ENCODE measurements around the gene PTGR2.
"Not testable (repeated sequence)": the region's sequence is repeated elsewhere in the genome, so short reads cannot be mapped to it uniquely, and the experiment has no call there.

PTGR2 gene

GRCh38 chr14:73851567-73852382 lies at the start of gene PTGR2:
PTGR2 (plus strand) TSS chr14:73851831; CDS start chr14:73858863, 7,032 bp downstream.
- DNase-seq, result peak; percentile 93

DNA sequence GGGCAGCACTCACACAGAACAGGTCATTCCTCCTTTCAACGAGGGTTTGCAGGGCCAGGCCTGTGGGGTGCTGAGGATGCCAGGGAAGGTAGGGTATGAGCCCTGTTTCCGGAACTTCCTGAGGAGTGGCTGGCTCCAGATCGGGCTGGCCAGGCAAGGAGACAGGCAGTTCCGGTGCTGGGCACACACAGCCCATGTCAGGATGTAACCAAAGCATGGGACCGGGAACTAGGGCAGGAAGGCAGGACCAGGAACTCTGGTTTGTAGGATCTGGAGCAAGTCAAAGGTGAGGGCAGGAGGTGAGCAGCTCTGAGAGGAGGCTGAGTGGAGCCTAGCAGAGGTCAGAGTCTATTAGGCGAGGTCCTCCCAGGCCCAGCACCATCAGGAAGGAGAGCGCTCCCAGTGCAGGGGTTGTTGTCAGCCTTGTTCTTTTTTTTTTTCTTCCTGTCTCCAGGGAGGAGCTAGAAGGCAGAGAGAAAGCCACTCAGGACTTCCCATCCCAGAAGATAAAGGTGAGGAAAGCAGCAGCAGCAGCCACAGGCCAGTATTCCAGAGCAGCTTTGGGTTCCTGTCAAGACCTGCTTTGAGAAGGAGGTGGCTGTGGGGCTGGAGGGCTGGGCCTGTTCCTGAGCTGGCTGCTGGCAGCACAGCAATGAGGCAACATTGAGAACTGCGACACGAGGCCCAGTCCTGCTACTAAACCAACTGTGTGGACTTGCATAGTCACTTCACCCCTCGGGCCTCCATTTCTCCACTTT lies 49.0 kb upstream of the PTGR2 start:
- DNase-seq, result no peak

DNA sequence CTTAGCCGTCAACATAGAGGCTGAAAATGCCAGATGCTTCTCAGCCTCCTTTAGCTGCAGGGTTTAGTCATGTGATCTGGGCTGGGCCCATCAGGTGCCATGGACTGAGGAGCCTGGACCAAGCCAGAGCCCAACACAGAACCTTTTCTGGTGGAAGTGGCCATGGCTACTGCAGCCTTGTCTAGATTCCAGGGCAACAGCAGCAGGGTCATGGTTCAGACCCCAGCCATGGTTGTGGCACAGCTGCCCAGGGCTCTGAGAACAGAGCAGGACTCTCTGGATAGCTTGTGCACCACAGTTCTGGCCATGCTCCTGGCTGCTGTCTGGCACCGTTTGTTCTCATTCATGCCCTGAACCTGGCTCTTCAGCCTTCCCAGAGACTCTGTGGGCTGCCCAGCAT lies 47.0 kb upstream of the PTGR2 start:
- no peak for DNase-seq

GRCh38 chr14:73807457-73807856 lies 44.2 kb upstream of the PTGR2 start:
- DNase-seq, result no peak

DNA sequence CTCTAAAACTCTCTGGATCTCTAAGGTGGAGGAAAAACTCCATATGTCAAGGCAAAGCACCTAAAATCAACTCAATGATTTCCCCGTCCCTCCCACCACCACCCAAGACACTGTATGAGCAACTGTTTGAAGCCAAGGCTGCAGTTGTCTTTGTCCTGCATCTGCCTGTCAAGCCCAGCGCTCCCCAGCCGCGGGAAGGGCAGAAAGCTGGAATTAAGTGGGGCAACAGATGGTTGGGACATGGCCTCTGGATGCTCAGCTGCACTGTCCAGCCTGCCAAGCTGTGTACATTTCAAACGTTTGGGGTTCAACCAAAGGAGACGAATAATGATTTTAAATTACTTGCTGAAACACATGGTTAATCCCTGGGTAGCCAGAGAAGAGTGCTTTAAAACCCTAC lies 42.2 kb upstream of the PTGR2 start:
- no peak for DNase-seq

- DNase-seq, result no peak
These were observed 41.0 kb upstream of the PTGR2 start for GRCh38 chr14:73810478-73811163.

DNA sequence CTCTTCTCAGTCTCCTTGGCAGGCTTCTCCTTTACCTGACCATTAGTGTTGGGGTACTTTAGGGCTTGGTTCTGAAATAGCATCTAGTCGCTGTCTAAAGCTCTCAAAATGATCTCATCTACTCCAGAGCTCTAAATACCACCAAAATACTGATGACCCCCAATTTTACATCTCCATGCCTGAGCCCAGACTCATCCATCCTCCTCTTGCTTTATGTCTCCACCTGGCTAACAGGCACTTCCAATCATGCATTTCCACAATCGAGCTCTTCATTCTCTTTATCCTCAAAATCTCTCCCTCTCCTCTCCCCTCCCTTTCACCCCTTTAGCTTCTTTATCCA lies 40.5 kb upstream of the PTGR2 start:
- DNase-seq, result no peak

DNA sequence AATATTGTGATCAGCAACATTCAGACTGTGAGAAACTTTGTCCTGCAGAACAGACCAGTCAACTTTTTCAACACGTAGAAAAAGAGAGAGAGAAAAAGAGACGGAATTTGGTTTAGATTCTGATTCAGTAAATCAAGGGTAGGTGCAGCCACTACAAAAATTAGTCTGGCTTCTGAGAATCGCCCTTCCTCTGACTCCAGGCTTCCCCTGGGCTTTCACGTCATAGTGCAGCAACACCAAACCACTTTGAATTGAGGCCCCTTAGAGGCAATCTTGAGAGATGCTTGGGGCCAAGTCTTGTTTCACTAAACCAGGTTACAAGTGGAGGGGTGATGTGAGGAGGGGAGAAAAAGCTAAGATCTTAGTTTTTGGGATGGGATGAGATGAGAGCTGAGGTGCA lies 37.5 kb upstream of the PTGR2 start:
- peak; percentile 68 for DNase-seq

GRCh38 chr14:73815849-73816248 lies 35.8 kb upstream of the PTGR2 start:
- no peak for DNase-seq

DNA sequence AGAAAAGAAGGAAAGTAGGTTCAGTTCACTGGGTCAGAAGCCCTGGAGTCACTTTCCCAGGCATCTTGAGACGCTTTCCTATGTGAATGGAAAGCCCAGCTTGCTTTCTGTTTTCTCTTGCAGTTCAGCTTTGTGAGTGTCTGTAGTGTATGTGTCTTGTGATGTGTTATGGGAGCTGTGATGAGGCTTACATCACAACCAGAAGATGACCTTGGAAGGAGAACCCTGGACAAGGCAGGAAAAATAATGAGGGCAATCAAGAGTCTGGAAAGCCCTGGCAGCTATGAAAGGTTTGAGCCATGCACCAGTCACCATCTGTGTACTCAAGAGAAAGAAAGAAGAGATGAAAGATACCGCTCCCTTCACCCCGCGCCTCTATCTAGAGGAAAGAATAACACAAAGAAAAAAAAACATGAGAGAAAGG lies 35.2 kb upstream of the PTGR2 start:
- DNase-seq, result no peak

GRCh38 chr14:73817020-73817655 lies 34.5 kb upstream of the PTGR2 start:
- DNase-seq, result no peak

DNA sequence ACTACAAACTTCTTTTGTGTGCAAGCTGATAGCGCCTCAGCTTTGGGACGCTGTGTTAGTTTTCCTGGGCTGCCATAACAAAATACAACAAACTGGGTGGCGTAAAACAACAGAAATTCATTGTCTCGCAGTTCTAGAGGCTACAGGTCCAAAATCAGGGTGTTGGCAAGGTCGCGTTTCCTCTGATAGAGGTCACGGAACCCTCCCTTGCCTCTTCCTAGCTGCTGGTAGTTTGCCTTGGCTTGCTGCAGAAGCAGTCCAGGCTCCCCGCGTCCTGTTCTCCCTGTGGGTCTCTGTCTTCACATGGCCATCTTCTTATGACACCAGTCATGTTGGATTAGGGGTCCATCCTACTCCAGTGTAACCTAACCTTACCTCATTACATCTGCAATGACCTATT lies 32.8 kb upstream of the PTGR2 start:
- no peak for DNase-seq

GRCh38 chr14:73820631-73821030 lies 31.0 kb upstream of the PTGR2 start:
- no peak for DNase-seq

GRCh38 chr14:73823339-73823885 lies 28.2 kb upstream of the PTGR2 start:
- DNase-seq, result no peak

GRCh38 chr14:73824127-73824526 lies 27.5 kb upstream of the PTGR2 start:
- no peak for DNase-seq

DNA sequence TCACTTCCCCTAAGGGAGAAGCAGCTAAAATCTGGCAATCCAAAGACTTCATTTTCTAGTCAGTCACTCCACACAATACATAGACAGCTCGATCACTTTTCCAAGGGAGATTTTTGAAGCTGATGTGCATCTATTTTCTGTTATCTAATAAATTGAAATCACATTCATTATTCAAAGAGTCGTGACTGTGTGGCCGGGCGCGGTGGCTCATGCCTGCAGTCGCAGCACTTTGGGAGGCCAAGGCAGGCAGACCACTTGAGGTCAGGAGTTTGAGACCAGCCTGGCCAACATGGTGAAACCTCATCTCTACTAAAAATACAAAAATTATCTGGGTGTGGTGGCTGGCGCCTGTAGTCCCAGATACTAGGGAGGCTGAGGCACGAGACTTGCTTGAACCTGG lies 27.1 kb upstream of the PTGR2 start:
- DNase-seq, result no peak

DNA sequence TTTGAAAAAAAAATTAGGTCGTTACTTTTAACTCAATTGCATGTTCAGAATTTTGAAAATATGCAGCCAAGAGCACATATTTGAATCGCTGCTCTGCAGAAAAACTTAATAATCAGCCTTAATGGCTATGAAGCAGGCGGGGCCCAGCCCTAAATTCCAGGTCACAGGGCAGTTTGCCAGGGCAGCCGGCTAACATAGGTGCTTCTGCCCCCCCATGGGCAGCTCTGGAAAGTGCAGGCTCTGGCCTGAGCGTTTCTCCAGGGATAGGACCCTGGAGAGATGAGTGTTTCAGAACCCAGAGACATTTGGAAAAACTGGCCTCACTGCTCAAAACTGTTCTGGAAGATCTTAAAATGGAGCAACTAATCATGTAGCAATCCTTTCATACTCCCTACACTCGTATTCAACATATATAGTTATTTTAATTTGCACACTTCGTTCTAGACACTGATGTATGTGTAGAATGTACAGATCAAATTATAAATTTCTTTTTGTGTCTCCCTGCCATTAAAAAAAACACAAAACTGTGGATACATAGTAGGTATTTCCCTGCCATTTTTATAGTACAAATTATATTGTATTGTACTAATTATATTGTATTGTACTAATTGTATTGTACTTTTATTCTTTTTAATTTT lies 26.0 kb upstream of the PTGR2 start:
- peak; percentile 83 for DNase-seq

DNA sequence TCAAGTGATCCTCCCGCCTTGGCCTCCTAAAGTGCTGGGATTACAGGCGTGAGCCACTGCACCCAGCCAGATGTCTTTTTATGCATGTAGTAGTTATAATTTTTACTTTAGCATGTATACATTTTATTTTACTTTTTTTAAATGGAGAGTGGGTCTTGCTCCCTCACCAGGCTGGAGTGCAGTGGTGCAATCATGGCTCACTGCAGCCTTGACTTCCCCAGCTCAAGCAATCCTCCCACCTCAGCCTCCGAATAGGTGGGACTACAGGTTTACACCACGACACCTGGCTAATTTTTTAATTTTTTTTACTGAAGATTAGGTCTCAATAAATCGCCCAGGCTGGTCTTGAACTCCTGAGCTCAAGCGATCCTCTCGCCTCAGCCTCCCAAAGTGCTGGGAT lies 24.4 kb upstream of the PTGR2 start:
- DNase-seq, result not testable (repeated sequence)

GRCh38 chr14:73829071-73829470 lies 22.6 kb upstream of the PTGR2 start:
- no peak for DNase-seq

DNA sequence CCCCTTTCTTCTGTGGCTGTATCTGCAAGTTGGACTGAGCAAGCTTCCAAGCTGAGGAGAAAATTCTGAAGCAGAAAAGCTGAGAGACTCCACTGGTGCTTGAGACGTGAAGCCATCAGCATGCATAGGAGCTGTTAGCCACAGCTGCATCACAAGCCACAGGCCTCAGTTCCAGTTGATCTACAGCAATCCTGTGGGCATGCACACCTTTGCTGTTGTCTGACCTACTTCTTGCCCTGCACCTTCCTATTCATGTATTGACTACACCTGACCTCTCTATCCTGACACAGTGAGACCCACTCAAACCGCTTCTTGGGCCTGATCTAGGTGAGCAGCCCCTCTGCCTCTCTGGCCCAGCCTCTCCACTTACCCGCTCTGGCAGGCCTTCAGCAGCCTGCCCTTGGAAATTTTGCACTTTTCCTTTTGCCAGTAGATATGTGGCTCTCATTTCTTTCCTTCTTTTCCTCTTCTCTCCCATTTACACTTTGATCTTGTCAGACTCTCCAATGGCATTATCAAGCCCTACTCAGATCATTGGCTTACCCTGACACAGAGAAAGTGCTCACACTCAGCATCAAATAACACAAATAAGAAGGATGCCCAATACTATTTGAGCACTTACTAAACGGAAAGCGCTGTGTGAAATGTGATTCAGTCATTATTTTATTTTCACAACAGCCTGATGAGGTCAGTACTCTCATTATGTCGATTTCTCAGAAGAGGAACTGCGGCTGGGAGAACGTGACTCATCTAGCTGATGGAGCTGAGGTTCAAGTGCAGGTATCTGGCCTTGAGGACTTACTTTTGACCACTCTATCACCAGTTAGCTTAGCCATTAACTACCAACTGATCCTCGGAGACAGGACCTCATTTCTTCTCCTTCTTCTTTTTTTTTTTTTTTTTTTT lies 21.9 kb upstream of the PTGR2 start:
- DNase-seq, result peak; percentile 88

DNA sequence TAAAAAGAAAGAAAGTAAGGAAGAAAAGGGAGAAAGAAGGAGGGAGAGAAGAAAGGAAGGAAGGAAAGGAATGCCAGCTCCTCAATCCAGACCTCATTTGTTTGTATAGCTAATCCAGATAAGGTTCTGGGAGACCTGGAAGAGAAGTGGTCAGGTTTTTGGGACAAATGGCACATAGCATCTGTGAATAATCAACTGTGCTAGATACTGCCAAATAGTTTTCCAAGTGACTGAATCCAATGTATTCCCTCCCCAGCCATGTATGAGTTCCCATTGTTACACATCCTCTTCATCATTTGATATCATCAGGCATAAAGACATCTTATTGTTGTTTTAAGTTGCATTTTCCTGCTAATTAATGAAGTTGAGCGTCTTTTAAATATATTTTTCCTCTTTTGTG lies 18.6 kb upstream of the PTGR2 start:
- no peak for DNase-seq

Measured in activated CD4-positive, alpha-beta T cell treated with anti-CD3 and anti-CD28 coated beads, Interleukin-10, Interleukin-2, amounts not matched to agents 100 ng/mL and 50 ng/mL, durations not matched to agents 16 hours and 8 hours (primary cell).